22Rv1 (cell line): ENCODE measurements around the gene TSPAN4.

Experiments
- H3K27ac ChIP-seq: fragments of 450-650 bp; 2 replicates; pipeline ENCODE4 v1.5.1; 2017
- ZFX ChIP-seq: fragments of 450-650 bp; IDR thresholded peaks from 2 replicates; pipeline ENCODE4 v1.6.1; 2017; ENCODE audit warnings: antibody characterized with exemption, borderline replicate concordance
- TF ChIP-seq, protein P1 (sequence below): fragments of 450-650 bp; IDR thresholded peaks from 2 replicates; pipeline ENCODE4 v1.5.1; 2017; ENCODE audit warnings: mild to moderate bottlenecking

The TSPAN4 gene

DNA sequence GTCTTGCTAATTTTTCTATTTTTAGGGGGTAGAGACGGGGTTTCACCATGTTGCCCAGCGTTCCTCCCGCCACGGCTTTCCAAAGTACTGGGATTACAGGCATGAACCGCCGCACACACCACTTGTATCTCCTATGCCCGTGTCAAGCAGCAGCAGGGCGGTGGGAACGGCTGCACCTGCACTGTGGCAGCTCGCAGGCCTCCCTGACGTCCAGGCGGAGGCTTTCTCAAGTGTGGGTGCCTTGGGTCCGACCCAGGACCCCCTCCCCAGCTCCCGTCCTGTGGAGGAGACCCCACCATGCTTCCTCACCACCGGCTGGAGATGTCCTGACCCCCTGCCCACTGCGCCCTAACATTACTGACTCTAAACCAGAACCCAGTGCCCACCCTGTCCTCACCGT is 25.7 kb downstream of the TSPAN4 start:
- TF ChIP-seq, protein P1, sequence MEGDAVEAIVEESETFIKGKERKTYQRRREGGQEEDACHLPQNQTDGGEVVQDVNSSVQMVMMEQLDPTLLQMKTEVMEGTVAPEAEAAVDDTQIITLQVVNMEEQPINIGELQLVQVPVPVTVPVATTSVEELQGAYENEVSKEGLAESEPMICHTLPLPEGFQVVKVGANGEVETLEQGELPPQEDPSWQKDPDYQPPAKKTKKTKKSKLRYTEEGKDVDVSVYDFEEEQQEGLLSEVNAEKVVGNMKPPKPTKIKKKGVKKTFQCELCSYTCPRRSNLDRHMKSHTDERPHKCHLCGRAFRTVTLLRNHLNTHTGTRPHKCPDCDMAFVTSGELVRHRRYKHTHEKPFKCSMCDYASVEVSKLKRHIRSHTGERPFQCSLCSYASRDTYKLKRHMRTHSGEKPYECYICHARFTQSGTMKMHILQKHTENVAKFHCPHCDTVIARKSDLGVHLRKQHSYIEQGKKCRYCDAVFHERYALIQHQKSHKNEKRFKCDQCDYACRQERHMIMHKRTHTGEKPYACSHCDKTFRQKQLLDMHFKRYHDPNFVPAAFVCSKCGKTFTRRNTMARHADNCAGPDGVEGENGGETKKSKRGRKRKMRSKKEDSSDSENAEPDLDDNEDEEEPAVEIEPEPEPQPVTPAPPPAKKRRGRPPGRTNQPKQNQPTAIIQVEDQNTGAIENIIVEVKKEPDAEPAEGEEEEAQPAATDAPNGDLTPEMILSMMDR = no peak
- no peak for TF ChIP-seq ZFX
- H3K27ac ChIP-seq = no peak overlapping the region

DNA sequence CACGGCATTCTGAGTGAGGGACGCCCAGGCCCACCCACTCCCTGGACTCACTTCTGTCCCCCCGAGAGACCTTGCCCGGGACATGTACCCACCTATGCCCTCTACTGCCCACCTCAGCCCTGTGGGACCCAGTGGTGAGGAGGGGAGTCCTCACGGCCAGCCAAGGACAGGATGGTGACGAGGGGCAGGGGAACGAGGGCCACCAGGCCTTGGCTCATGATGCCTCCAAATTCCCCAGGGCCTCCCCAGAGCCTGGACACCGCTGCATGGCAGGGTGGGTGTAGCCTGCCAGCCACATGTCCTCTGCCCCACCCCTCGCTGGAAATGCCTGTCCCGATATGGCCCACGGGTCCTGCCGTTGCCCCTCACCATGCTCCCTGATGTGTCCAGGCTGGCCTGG is 26.1 kb downstream of the TSPAN4 start:
- no peak overlapping the region for H3K27ac ChIP-seq
- TF ChIP-seq, protein P1 = no peak

DNA sequence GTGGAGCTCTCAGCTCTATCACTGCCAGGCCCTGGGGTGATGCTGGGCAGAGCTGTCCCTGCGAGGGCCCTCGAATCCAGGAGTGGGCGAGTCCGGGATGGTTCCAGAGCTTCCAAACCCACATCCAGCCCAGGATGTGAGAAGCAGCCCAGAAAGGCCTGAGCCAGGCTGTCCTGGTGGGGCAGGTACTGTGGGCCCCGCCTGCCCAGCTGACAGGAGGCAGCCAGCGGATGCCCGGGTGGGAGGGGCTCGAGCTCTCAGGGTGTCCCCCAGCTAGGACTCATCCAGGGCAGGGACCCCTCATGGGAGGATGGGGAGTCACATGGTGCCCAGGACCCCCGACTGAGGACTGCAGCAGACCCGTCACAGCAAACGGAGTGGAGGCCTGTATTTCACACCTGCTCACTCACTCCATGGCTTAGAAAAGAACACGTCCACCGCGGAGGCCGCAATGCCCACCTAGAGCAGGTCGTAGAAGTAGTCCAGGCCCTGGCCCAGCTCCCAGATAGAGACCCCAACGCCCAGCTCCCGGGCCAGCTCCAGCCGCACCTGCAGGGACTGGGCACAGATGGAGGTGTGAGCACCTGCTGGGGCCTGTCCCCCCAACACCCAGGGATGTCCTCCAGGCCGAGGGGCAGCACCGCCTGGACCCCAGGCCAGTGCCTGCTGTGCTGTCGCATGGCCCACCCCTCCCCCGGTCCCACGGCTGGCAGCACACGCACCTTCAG is 26.9 kb downstream of the TSPAN4 start:
- TF ChIP-seq, protein P1 = no peak
- no peak for TF ChIP-seq ZFX

GRCh38 chr11:870127-870413 is 27.4 kb downstream of the TSPAN4 start:
- TF ChIP-seq, protein P1 = 0 out of 2 replicates have a peak, but pooled peaks have one; percentile 15
- no peak for TF ChIP-seq ZFX
- H3K27ac ChIP-seq = no peak overlapping the region

More for the DNA sequence above, 26.9 kb downstream of the TSPAN4 start:
- no peak overlapping the region for H3K27ac ChIP-seq

GRCh38 chr11:870418-870817 is 27.8 kb downstream of the TSPAN4 start:
- TF ChIP-seq, protein P1 = 0 out of 2 replicates have a peak, but pooled peaks have one; percentile 1
- no peak for TF ChIP-seq ZFX
- H3K27ac ChIP-seq = no peak overlapping the region

DNA sequence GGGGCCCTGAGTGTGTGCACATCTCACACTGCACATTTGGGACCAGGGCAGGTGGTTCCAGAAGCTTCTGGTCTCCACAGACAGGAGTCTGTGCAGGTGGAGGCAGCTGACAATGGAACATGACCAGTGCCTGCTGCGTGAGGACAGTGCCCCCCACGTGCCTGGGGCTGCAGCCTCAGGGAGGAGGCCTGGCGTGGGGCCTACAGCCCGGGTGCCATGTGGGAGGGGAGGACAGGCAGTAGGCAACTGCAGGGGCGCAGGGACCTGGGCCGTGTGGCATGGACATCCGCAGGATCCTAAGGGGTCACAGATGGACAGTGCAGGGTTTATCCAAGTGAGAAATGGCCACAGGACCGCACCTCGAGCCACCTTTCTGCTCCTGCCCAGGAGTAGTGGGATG is 28.8 kb downstream of the TSPAN4 start:
- TF ChIP-seq, protein P1 = no peak
- no peak for TF ChIP-seq ZFX
- no peak overlapping the region for H3K27ac ChIP-seq

DNA sequence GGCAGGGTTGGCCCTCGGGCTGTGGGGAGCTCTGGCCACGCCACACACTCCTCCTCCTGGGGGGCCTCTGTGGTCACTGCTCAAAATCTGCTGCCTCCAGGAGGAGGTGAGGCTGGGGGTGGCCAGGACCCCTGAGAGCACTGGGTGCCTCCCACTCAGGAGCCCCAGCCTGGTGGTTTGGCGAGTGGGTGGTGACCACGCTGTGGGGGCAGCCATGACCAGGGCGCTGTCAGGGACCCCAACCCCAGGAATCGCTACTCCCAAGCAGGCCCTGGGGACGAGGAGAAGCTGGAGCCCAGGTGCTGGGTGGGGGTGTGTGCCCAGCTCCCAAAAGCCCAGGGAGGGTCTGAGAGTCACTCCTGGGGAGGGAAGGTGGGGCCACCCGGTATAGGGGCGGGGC is 30.1 kb downstream of the TSPAN4 start:
- TF ChIP-seq, protein P1 = no peak
- no peak for TF ChIP-seq ZFX

More for the DNA sequence above, 30.1 kb downstream of the TSPAN4 start:
- H3K27ac ChIP-seq = no peak overlapping the region
